ENCODE data around the gene AVPI1.
A peak's percentile ranks its signal among the peaks of the same experiment; 100 is the strongest.

AVPI1 gene, protein sequence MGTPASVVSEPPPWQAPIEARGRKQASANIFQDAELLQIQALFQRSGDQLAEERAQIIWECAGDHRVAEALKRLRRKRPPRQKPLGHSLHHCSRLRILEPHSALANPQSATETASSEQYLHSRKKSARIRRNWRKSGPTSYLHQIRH

DNA sequence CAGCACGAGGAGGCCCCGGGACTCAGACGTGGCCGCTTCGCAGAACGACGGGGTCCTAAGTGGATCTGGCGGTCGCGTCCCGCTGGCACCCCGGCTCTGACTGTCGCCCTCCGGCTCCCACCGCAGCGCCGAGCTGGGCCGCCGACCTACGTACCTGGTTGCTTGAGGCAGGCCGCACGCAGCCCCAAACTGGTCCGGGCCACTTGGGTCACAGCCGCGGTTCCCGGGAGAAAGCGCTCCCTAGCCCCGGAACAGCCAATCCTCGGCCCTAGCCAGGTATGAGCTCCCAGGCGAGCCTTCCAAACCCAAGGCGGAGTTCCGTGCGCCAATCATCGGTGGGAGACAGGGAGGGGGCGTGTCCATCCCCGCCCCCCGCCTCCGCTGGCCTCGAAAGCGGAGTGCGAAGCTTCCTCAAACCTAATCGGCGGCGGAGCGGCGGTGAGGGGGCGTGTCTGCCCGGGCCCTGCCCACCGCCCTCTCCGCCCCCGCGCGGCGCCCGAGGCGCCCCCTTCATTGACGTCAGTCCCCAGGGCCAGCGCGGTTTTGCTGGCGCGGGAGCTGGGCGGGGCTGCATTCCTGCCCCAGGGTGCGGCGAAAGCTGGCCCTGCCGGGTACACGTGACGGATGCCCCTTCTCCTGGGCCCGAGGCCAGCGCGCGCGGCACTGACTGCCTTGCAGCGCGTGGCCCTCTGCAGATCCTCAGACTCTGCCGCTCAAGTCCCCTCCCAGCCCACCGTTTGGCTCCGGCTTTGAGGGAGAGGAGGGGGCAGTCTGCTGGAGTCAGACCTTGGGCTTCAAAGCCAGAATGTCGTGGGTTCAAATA lies at the start of gene AVPI1:
AVPI1 (minus strand) TSS at position 280 of the 823 bp plus-strand sequence. CDS start 7,336 bp downstream, outside the sequence.
- no peaks in the 10 kb centered on the region; the same call in none of the 2 replicates for H3F3A ChIP-seq (ENCODE audit: insufficient read depth, low read length)
- no peaks in the 10 kb centered on the region for H3K79me2 ChIP-seq (ENCODE audit: low read length)
- H3K36me3 ChIP-seq (replicated peaks; ENCODE audit: insufficient read depth, low read length) = no peaks in the 10 kb centered on the region
- H3K4me2 ChIP-seq (ENCODE audit: low read depth, low read length) = peak within 1 kb of the TSS; percentile 69
- H2AFZ ChIP-seq (ENCODE audit: low read length) = peak within 1 kb of the TSS; percentile 83
- H3K9me2 ChIP-seq (replicated peaks; ENCODE audit: insufficient read depth, low read length) = no peaks in the 10 kb centered on the region
- H3K9me3 ChIP-seq (replicated peaks; ENCODE audit: insufficient read depth, low read length) = no peaks in the 10 kb centered on the region
- no peaks in the 10 kb centered on the region for H4K20me1 ChIP-seq (ENCODE audit: insufficient read depth, low read length)
- peaks cover 21% of the 10 kb centered on the region for H3K4me1 ChIP-seq (ENCODE audit: low read length)
- DNase-seq = peak; percentile 96
- TF ChIP-seq, protein P1, sequence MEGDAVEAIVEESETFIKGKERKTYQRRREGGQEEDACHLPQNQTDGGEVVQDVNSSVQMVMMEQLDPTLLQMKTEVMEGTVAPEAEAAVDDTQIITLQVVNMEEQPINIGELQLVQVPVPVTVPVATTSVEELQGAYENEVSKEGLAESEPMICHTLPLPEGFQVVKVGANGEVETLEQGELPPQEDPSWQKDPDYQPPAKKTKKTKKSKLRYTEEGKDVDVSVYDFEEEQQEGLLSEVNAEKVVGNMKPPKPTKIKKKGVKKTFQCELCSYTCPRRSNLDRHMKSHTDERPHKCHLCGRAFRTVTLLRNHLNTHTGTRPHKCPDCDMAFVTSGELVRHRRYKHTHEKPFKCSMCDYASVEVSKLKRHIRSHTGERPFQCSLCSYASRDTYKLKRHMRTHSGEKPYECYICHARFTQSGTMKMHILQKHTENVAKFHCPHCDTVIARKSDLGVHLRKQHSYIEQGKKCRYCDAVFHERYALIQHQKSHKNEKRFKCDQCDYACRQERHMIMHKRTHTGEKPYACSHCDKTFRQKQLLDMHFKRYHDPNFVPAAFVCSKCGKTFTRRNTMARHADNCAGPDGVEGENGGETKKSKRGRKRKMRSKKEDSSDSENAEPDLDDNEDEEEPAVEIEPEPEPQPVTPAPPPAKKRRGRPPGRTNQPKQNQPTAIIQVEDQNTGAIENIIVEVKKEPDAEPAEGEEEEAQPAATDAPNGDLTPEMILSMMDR (IDR thresholded peaks at IDR 0.05; ENCODE audit: low read length) = no peak
- no peak for TF ChIP-seq EZH2 (optimal IDR thresholded peaks at IDR 0.05; ENCODE audit: low read depth, low read length)
- H3K27ac ChIP-seq (ENCODE audit: low read length) = peak within 1 kb of the TSS; percentile 16; the same call in 1 of the 2 replicates
- H3K27me3 ChIP-seq (replicated peaks; ENCODE audit: insufficient read depth, low read length) = no peaks in the 10 kb centered on the region
- H3K9ac ChIP-seq (ENCODE audit: low read length) = peak within 1 kb of the TSS; percentile 63
- peak within 1 kb of the TSS; percentile 66 for H3K4me3 ChIP-seq (ENCODE audit: low read length)

GRCh38 chr10:97736403-97736901 lies 49.4 kb upstream of the AVPI1 start:
- H2AFZ ChIP-seq (ENCODE audit: low read length) = peak overlapping the region; percentile 95
- no peak for TF ChIP-seq EZH2 (optimal IDR thresholded peaks at IDR 0.05; ENCODE audit: low read depth, low read length)
- TF ChIP-seq, protein P1 (IDR thresholded peaks at IDR 0.05; ENCODE audit: low read length) = no peak
- TF ChIP-seq EZH2phosphoT487 (IDR thresholded peaks at IDR 0.05; ENCODE audit: low read length) = no peak
- no peaks in the 10 kb centered on the region for H4K20me1 ChIP-seq (ENCODE audit: insufficient read depth, low read length)
- peak overlapping the region; percentile 81 for H3K4me2 ChIP-seq (ENCODE audit: low read depth, low read length)
- H3K4me1 ChIP-seq (ENCODE audit: low read length) = peaks cover 14% of the 10 kb centered on the region
- H3K27ac ChIP-seq (ENCODE audit: low read length) = no peak overlapping the region
- H3K4me3 ChIP-seq (ENCODE audit: low read length) = peak overlapping the region; percentile 96
- H3K79me2 ChIP-seq (ENCODE audit: low read length) = peaks cover 40% of the 10 kb centered on the region
- H3K9me3 ChIP-seq (replicated peaks; ENCODE audit: insufficient read depth, low read length) = no peaks in the 10 kb centered on the region
- H3F3A ChIP-seq (ENCODE audit: insufficient read depth, low read length) = no peaks in the 10 kb centered on the region
- no peaks in the 10 kb centered on the region for H3K9me2 ChIP-seq (replicated peaks; ENCODE audit: insufficient read depth, low read length)
- H3K9ac ChIP-seq (ENCODE audit: low read length) = peak overlapping the region; percentile 3; the same call in 1 of the 2 replicates
- DNase-seq = no peak
- H3K27me3 ChIP-seq (replicated peaks; ENCODE audit: insufficient read depth, low read length) = no peaks in the 10 kb centered on the region
- H3K36me3 ChIP-seq (replicated peaks; ENCODE audit: insufficient read depth, low read length) = no peaks in the 10 kb centered on the region

DNA sequence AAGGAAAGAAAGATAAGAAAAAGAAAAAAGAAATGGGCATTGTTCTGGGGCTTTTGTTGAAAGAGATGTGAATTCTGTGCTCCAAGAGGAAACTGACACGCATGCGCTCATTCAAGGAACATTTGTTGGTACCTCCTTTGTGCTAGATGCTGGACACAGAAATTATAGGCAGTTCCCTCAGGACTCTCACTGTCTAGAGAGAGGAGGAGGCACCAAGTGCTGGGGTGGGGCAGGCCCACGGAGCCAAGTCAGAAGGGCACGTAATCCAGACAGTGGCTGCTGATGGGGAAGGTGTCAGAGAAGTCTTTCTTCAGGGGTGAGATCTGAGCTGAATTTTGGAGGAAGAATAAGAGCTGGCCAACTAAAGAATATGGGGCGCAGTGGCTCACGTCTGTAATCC lies 47.0 kb upstream of the AVPI1 start:
- H3K36me3 ChIP-seq (replicated peaks; ENCODE audit: insufficient read depth, low read length) = no peaks in the 10 kb centered on the region
- no peaks in the 10 kb centered on the region for H3K9me3 ChIP-seq (replicated peaks; ENCODE audit: insufficient read depth, low read length)
- no peak overlapping the region for H2AFZ ChIP-seq (ENCODE audit: low read length)

More for the DNA sequence above, 47.0 kb upstream of the AVPI1 start:
- H3K79me2 ChIP-seq (ENCODE audit: low read length) = peaks cover 20% of the 10 kb centered on the region
- no peaks in the 10 kb centered on the region for H3F3A ChIP-seq (ENCODE audit: insufficient read depth, low read length)
- no peak overlapping the region for H3K4me2 ChIP-seq (ENCODE audit: low read depth, low read length)
- TF ChIP-seq, protein P1 (IDR thresholded peaks at IDR 0.05; ENCODE audit: low read length) = no peak
- TF ChIP-seq EZH2phosphoT487 (IDR thresholded peaks at IDR 0.05; ENCODE audit: low read length) (no peak), EZH2 (optimal IDR thresholded peaks at IDR 0.05; ENCODE audit: low read depth, low read length) (no peak)
- no peaks in the 10 kb centered on the region for H4K20me1 ChIP-seq (ENCODE audit: insufficient read depth, low read length)
- peaks cover 14% of the 10 kb centered on the region for H3K4me1 ChIP-seq (ENCODE audit: low read length)
- no peaks in the 10 kb centered on the region for H3K9me2 ChIP-seq (replicated peaks; ENCODE audit: insufficient read depth, low read length)
- H3K9ac ChIP-seq (ENCODE audit: low read length) = no peak overlapping the region
- DNase-seq = no peak
- no peaks in the 10 kb centered on the region for H3K27me3 ChIP-seq (replicated peaks; ENCODE audit: insufficient read depth, low read length)
- no peak overlapping the region for H3K4me3 ChIP-seq (ENCODE audit: low read length)
- no peak overlapping the region for H3K27ac ChIP-seq (ENCODE audit: low read length)
